IPS-18c (cell line): ENCODE results near the gene CCDC148.
"Not testable (repeated sequence)": the region's sequence is repeated elsewhere in the genome, so short reads cannot be mapped to it uniquely, and the experiment has no call there.

Source experiments
- H3K4me3 ChIP-seq: 2 replicates; pipeline ENCODE4 v1.7.0; 2013; ENCODE audit warnings: low read depth, mild to moderate bottlenecking, low read length, moderate library complexity; ENCODE audit not compliant: insufficient read depth
- H3K9me3 ChIP-seq: one replicate; pipeline ENCODE4 v1.6.1; 2013; ENCODE audit warnings: mild to moderate bottlenecking, low read length, moderate library complexity; ENCODE audit not compliant: control insufficient read depth, insufficient read depth

The CCDC148 gene

DNA sequence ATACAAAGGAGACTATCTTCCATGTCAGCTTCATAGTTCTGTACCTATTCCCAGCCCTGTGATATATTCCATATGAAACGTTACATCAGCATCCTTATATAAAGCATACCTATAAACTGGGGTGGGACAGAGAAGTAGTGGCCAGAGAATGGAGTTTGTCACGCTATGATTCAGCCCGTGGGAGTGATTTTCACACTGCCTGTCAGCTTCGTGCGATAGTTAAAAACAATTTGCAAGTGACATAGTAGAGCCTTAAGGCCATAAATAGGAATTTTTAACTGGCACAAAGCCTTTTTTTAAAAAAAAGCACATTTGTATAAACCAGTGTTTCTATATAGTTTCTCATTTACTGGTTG is 30.4 kb upstream of the CCDC148 start:
- Histone ChIP-seq H3K9me3 (no peaks in the 10 kb centered on the region), H3K4me3 (no peak overlapping the region)

DNA sequence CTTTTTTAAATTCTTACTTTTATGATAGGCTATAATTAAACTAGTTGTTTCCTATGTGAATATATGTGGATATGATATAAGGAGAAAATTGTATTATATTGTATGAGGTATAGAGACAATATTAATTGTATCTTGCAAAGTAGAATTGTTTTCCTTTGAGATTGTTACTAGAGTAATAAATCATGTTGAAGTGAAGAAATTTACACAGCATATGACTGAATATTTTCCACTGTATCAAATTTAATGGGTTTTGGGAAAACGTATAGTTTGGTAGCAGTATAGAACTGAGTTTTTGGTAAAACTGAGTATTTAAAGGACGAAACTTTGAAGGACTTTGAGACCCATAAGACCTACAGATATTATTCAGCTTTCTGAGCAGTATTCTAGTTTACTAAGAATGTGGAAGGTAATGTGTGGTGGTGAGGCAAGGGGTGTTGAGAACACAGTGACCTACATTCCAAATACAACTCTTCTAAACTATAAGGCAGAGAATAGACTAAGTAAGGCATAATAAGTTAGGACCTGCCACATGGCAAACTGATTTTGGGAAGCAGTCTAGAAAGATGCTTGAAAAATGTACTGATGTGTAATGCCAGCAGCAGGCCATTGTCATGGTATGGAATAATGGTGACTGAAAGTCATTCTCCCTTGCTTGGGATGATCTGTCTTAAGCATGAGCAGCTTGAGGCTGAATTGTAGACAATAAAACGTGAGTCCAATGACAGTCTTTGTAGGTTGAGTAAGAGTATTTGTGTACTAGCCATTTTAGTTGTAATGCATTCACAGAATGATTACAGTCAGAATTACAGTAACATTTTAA is 29.8 kb upstream of the CCDC148 start:
- H3K9me3 ChIP-seq = no peaks in the 10 kb centered on the region
- H3K4me3 ChIP-seq = no peak overlapping the region

DNA sequence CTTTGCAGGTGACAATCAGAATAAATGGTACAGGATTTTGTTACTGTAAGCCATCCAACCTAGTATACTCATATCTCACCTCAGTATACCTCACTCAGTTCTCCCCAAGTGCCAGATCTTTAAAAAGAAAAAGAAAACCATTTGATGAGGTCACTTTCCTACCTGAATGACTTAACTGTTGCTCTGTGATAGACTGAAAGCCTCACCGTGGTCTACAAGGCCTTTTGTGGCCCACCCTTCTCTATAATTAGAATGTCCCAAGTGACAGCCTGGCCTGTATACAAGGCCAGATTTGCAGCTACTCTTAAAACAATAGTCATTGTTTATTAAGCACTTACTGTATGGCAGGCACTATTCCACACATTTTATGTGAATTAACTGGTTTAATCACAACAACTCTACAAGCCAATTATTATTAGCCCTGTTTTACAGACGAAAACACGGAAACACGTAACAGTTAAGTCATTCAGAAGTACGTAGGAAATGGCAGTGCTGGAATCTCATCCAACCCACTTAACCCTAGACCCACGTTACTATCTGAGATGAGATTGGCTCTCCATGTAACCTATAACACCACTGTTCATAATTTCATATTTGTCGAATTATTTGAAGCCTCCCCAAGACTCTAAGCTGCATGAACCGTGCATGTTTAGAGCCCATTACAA is 28.5 kb upstream of the CCDC148 start:
- no peaks in the 10 kb centered on the region for H3K9me3 ChIP-seq
- H3K4me3 ChIP-seq = no peak overlapping the region

DNA sequence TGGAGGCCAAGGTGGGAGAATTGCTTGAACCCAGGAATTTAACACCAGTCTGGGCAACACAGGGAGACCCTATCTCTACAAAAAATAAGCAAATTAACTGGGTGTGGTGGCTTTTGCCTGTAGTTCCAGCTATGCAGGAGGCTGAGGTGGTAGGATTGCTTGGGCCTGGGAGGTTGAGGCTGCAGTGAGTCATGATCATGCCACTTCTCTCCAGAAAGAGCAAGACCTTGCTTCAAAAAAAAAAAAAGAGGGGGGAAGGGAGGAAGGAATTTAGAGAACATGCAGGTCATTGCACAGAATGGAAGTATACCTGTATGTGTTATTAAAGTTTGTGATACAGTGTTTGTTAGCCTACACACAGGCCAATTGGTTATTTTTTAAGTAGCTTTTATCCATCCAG is 26.0 kb upstream of the CCDC148 start:
- H3K9me3 ChIP-seq = no peaks in the 10 kb centered on the region
- no peak overlapping the region for H3K4me3 ChIP-seq

DNA sequence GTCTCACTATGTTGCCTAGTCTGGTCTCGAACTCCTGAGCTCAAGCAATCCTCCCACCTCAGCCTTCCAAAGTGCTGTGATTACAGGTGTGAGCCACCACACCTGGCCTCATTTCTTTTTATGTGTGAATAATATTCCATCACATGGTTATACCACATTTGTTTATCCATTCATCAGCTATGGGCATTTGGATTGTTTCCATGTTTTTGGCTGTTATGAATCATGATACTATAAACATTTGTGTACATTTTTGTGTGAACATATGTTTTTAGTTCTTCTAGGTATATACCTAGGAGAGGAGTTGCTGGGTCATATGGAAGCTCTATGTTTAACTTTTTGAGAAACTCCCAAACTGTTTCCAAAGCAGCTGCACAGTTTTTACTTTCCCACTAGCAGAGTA is 24.6 kb upstream of the CCDC148 start:
- Histone ChIP-seq H3K9me3 (no peaks in the 10 kb centered on the region), H3K4me3 (no peak overlapping the region)

DNA sequence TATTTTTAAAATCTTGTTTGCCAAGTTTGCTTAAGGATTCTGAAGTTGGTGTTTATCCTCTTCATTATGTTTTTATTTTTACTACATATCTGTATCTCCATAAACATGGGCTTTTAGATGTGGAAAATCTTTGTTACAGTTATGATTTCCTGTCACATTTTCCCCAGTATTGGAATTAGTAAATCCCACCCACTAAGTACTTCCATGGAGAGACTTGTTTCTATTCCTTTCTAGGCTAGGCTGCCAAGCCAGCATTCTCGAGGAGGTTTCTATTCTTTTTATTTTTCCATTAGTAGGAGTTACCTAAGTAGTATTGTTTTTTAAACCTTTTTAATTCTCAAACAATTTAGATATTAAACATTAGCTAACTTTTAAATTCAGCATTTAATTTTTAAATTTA is 22.3 kb upstream of the CCDC148 start:
- no peaks in the 10 kb centered on the region for H3K9me3 ChIP-seq
- no peak overlapping the region for H3K4me3 ChIP-seq

DNA sequence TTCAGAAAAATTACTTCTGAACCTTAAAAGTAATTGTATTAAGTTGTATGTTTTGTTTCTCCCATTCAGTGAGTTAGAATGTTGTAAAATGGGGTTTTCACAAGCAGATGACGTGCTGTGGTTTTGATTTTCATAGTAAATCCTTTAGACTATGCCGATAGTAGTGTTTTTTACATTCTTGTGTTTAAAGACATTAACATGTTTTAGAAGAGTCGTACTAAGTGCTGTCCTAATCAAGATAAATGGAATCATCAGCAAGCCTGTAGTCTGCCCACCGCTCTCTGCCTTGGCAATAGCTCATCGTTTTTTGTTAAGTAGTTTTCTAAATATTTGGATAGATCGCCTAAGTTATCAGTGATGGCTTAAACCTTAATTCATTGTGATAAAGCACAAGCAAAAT is 21.7 kb upstream of the CCDC148 start:
- H3K9me3 ChIP-seq = no peaks in the 10 kb centered on the region
- no peak overlapping the region for H3K4me3 ChIP-seq

DNA sequence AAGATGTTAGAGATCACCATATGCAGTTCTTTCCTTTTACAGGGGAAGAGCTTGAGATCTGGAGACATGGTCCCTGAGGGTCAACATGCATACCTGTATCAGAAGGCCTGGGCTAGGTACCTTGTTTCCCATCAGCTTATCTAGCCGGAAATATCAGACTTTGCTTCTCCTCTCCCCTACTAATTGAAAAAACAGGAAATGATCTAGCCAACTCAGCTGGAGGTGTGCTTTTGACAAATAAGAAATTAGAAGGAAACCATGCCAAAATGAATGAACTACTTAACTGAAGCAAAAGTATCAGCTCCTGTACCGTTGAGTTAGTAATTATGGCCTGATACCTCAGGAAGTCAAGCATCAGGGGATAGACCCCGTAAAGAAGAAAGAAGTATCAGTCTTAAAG is 20.6 kb upstream of the CCDC148 start:
- no peak overlapping the region for H3K4me3 ChIP-seq
- no peaks in the 10 kb centered on the region for H3K9me3 ChIP-seq

DNA sequence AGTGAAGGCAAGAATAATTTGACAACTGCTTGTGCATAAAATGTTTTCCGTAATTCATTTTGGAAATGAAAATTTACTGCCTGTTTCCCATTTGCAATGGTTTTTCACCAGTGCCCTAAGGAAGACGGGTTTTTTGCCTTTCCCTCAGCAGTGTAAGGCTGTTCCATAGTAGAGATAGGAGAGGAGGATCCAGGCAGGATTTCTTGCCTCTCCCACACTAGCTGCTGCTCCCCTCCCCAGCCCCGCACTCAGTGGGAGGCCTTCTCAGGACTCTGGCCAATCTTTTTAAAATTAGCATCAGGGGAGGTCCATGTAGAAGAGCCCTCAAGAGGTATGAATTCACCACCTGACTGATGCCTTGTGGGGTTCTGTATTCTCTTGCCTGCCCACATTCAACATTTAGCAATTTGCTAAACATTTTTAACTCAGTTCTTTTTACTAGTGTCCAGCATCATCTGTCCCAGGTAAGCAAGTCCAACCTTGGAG is 18.0 kb upstream of the CCDC148 start:
- not testable (repeated sequence) for H3K9me3 ChIP-seq, H3K4me3 ChIP-seq

DNA sequence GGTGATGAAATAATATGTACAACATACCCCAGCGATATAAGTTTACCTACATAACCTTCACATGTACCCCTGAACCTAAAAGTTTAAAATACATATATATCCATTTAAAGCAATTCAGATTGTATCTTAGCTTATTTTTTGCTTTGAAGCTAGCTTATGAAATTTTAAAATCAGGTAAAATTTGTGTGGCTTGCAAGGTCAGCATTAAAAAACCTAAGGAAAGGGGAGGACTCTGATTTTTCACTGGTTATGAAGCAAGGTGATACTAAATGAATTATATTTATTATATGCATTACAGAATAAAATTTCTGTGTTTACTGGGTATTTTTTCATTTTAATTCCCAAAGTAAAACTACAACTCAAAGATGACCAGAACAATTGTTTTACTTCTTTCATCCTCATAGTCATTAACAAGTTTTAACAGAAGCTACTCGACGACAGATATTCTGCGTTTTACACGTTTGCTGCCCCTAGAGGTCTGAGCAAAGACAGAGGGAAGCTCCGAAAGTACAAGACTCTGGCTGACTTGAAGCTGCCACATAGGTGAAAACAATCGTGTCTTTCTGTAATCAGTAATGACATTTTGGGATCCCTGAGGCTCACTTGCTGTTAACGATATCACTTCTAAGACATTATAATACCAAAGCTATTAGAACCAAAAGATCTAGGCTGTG is 17.3 kb upstream of the CCDC148 start:
- no peak overlapping the region for H3K4me3 ChIP-seq
- no peaks in the 10 kb centered on the region for H3K9me3 ChIP-seq

DNA sequence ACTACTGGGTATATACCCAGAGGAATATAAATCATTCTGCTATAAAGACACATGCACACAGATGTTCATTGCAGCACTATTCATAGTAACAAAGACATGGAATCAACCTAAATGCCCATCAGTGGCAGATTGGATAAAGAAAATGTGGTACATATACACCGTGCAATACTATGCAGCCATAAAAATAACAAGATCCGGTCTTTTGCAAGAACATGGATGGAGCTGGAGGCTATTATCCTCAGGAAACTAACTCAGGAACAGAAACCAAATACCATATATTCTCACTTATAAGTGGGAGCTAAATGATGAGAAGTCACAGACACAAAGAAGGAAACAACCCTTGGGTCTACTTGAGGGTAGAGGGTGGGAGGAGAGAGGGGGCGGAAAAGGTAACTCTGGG is 16.7 kb upstream of the CCDC148 start:
- not testable (repeated sequence) for H3K9me3 ChIP-seq, H3K4me3 ChIP-seq

DNA sequence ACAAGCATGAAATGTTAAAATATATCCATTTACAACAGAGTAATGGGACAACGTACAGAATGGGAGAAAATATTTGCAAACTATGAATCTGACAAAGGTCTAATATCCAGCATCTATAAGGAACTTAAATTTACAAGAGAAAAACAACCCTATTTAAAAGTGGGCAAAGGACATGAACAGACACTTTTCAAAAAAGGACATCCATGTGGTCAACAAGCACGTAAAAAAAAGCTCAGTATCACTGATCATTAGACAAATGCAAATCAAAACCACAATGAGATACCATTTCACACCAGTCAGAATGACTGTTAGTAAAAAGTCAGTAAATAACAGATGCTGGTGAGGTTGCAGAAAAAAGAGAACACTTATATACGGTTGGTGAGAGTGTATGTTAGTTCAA is 16.3 kb upstream of the CCDC148 start:
- H3K4me3 ChIP-seq, H3K9me3 ChIP-seq: not testable (repeated sequence)

DNA sequence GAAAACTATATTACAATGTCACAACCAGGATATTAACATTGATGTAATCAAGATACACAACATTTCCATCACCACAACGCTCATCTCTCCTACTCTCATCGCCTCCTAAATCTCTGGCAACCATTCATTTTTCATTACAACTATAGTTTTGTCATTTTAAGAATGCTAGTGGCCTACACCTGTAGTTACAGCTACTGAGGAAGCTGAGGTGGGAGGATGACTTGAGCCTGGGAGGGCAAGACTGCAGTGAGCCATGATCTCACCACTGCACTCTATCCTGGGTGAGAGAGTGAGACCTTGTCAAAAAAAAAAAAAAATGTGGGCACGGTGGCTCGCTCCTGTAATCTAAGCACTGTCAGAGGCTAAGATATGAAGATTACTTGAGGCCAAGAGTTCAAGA is 10.7 kb upstream of the CCDC148 start:
- H3K9me3 ChIP-seq = no peaks in the 10 kb centered on the region
- H3K4me3 ChIP-seq = no peak overlapping the region

DNA sequence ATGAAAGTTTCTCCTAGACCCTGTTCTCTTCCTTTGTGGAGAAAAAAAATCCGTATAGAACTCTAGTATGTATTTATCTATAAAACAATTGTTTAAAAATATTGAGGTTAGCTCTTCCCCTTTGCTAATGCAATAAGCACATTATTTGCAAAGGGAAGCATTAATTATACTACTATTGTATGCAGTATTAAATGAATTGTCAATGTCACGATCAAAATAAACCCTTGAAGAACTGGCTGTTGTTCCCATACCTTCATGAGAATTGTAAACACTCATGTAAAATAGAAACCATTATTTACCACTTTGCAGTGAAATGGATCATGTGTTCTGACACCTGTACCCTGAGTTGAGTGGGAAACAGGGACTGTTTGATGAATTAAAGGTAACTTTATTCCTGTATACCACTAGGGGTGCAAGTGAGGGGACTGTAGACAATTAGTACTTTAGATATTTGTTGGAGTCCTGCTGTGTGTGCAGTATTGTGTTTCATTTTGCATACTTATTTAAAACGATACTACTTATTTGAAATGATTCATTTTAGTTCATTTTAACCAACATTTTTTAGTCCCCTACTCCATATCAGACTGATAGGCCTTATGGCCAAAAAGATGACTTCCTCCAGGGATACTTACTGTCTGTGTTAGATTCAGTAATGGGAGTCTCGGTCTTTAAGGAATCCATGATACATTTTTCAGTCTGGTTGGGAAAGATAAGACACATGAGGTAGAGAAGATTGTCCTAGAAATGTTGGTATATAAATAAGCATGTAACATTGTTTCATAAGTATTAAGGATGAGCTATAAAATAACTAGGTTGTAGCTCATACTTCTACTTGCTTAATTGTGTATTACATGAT is 8.1 kb upstream of the CCDC148 start:
- Histone ChIP-seq H3K9me3 (no peaks in the 10 kb centered on the region), H3K4me3 (no peak overlapping the region)

DNA sequence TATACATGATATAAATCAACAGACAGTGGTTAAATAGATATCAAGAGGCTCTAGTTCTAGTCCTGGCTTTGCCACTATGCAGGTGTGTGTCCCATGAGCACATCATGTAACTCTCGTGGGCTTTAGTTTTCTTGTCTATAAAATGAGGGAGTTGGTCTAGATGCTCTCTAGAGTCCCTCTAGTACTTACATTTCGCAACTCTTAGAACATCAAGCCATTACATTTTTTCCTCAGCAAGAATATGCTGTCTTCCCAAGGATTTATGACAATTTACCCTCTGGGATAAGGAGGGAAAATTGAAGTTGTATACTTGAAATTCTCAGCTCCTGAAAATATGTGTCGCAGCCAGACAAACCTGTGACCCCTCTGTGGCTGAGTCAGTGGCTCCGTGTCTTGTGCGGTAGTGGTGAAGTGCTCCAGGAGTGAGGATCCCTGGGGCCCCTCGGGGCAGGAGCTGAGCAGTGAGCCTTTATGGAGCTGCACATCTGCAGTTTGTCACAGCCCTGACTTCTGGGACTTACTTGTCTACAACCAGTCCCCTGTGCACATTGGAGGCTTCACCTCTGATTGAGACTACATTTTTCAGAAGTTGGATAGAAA is 7.0 kb upstream of the CCDC148 start:
- no peaks in the 10 kb centered on the region for H3K9me3 ChIP-seq
- H3K4me3 ChIP-seq = no peak overlapping the region

DNA sequence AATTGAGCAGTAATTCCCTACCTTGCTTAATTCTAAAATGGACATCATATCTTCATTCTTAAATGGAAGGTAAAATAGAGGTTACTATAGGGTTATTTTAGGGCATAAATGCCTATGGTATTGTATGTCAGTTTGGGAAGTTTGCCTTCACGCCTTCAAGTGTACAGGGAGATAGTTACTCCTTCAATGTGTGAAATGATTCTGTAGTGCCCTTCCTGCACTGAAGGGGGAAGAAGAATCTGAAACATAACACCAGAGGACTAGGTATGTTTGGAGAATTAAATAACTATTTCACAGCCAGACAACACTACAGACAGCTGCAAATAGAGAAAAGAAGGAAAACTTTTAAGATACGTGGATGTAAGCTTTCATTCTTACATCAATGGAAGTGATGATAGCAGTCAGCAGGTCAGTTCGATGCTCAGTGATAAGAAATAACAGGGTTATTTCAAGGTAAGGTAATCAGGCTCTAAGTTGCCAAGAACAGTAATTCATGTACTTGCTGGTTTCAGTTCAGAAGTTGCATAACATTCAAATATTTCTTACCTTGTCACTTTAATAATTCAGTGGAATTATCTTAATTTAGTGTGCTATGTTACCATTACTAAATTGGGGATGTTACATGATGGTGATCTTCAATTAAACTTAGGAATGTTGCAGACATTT is 4.2 kb upstream of the CCDC148 start:
- Histone ChIP-seq H3K4me3 (no peak overlapping the region), H3K9me3 (no peaks in the 10 kb centered on the region)
